ENCODE results near the gene DDX31.

- TF ChIP-seq CTCF (IDR thresholded peaks at IDR 0.05) (no peak), EZH2 (IDR thresholded peaks at IDR 0.05; ENCODE audit: borderline replicate concordance, insufficient read depth, low read depth, low read length, poor library complexity, severe bottlenecking) (no peak)
These were observed 112.6 kb downstream of the DDX31 start for GRCh38 chr9:132557159-132557558.
